NCI-H2107 treated with DMSO at 0.1 percent for 48 hours (cell line): ENCODE results near the gene GMPPB.
"Not testable (repeated sequence)": the region's sequence is repeated elsewhere in the genome, so short reads cannot be mapped to it uniquely, and the experiment has no call there.

Source experiments
- DNase-seq: peaks from one replicate; lab custom pipeline; 2025; ENCODE audit not compliant: unreplicated experiment; lab: John Stamatoyannopoulos, UW

Gene GMPPB

DNA sequence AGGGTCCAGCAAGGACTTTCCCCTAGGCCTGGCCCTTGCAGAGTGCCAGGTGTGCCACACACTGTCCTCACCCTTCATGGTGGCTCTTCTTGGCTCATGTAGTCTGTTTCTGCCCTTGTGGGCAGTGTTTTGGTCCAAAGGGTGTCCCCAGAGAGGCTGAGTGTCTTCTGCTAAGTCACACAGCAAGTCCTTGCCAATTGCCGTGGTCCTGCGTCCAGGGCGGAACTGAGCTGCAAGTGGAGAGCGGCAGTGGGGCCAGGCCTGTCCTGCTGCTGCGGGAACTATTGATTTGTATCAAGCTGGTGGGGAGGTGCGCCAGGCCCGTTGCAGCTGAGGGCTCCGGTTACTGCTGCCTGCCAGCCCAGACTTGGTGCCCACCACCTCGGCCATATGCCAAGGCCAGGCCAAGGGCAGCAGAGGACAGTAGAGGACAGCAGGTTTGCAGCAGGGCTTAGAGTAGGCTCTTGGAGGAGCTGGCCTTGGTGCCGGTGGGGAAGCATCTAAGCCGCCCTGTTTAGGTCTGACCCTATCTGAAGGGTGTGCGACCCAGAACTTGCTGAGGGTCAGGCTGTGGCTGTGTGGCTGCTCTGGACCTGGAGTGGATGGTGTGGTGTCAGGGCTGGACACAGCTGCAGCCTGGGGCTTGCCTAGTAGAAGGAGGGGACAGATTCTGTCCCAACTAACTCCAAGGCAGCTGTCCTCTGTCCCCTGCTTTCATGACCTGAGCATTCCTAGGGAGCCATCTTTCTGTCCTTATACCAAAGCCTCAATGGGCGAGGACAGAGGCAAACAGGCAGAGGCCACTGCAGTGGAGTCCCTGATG, 8.8 kb downstream of the GMPPB start:
- DNase-seq, result no peak

DNA sequence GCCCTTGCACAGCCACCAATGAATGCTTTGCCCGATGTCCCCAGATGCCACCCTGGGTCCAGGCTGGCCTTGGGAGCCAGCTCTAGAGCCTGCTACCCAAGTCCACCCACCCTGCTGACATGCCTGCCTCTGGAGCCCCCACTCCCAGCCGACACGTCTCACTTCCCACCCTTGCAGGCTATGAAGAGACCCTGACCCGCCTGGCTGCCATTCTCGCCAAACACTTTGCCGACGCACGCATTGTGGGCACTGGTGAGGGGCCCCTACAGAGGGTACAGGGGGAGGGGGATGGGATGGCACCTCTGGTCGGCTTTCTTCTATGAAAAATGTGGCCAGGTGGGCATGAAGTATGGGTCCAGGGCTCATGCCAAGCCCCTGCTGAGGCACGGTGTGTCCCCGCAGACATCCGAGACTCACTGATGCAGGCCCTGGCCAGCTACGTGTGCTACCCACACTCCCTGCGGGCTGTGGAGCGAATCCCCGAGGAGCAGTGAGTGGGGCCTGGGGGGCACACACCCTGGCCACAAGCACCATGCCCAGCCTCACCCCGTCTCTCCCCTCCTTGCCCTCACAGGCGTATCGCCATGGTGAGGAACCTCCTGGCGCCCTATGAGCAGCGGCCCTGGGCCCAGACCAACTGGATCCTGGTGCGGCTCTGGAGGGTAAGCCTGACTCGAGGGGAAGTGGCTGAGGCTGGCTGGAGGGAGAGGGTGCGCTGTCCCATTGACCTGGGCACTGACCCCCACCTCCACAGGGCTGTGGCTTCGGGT, 10.2 kb downstream of the GMPPB start:
- no peak for DNase-seq

DNA sequence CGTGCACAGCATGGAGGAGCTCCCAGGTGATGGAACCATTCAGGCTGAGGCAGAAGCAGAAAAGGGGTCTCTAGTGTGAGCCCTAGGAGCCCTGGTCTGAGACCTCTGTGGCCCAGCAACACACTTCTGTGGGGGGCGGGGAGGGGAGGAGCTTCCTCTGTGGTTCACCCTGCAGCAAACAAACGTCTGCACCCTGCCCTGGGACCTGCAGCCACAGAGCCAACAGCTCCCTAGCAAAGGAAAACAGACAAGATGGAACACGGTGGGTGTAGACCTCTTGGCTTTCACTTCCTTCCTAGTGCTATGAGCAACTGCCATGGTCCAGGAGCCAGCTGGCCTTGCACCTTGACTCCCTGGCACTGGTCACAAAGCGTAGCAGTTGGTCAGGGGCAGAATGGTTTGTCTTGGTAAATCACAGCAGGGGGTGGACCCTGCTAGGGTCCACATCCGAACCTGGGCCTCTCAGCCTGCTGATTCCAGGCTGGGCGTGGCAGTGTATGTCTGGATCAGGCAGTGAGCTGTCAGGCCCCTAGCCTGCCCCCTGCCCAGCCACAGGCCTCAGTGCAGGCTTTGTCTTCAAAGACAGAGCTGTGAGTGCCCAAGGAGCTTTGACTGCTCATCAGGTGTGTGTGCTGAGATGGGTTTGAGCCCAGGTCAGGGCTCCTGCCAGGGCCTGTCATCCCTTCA, 11.0 kb downstream of the GMPPB start:
- no peak for DNase-seq

DNA sequence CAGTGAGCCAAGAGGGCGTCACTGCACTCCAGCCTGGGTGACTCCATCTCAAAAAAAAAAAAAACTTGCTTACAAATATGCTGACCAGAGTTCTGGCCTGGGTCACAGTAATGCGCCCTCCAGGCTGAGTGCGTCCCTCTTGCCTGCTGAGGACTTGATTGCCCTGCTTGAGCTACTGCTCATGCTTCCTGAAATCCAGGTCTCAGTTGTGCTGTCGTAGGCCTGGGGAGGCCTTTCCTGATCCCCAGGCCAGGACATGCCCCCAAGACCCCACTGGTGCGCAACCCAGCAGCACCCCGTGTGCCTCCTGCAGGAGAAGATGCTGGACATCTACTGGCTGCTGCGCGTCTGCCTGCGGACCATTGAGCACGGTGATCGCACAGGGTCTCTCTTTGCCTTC, 11.6 kb downstream of the GMPPB start:
- no peak for DNase-seq

DNA sequence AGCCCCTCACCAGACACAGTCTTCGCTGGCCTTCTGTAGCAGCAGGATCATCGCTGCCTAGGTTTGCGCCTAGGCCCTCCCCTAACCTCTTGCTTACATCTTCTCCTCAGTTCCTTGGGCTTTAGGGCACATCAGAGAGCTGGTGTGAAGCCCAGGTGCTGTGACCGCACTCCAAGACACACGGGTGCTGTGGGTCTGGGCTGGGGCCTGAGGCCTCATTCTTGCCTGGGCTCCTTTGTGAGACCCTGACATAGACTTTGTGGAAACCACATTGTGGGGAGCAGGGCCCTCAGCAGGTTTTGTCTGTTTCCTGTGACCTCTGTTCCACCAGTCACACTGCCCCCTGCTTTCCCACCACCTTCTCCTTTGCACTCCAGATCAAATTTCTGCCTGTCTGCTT, 12.3 kb downstream of the GMPPB start:
- no peak for DNase-seq

DNA sequence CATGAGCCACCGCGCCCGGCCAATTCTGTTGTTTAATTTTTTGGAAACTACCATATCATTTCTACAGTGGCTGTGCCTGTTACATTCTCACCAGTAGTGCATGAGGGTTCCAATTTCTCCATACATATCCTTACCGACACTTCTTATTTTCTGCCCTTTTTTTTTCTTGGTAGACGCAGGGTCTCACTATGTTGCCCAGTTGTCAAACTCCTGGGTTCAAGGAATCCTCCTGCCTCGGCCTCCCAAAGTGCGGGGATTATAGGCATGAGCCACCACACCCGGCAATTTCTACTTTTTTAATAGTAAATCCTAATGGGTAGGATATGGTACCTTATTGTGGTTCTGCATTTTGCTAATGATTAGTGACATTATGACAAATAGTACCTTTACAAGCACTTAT, 13.9 kb downstream of the GMPPB start:
- DNase-seq, result no peak

DNA sequence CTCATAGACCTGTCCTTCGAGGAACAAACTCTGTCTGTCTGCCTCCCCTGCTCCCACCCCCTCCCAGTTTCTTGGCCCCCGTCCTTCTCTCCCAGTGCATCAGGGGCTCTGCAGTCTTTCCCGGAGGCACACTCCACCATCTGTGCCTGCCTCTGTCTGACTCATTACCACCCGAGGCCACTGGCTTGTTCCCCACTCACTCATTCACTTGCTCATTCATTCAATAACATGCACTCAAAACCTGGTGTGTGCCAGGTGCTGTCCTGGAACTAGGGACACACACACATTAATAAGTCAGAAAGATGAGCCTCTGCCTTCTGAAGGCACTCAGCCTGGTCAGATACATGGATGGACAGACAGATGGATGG, 16.7 kb downstream of the GMPPB start:
- no peak for DNase-seq

DNA sequence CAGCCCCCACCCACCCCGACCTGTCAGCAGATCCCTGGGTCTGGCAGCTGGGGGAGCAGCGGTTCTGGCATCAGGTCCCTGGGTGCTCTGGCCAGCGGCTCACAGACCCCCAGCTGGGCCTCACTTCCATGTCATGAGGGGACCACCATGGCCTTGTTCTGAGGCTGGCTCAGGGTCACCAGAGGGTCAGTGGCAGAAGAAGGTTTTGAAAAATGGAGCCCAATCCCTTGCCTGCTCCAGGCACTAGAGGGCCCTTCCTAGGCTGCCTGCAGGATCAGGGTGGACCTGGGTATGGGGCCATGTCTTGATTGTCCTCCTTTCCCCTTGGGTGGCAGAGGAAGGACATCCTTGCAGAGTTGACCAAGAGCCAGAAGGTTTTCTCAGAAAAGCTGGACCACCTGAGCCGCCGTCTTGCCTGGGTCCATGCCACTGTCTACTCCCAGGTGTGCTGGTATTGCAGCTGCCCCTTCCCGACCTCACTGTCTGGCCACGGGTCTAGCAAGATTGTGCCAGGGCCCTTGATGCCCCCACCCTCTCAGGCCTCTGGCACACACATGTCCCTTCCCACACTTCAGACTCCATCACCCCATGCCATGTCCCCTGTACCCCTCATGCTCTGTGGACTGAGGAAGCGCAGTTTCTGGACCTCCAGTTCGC, 17.2 kb downstream of the GMPPB start:
- DNase-seq, result no peak

DNA sequence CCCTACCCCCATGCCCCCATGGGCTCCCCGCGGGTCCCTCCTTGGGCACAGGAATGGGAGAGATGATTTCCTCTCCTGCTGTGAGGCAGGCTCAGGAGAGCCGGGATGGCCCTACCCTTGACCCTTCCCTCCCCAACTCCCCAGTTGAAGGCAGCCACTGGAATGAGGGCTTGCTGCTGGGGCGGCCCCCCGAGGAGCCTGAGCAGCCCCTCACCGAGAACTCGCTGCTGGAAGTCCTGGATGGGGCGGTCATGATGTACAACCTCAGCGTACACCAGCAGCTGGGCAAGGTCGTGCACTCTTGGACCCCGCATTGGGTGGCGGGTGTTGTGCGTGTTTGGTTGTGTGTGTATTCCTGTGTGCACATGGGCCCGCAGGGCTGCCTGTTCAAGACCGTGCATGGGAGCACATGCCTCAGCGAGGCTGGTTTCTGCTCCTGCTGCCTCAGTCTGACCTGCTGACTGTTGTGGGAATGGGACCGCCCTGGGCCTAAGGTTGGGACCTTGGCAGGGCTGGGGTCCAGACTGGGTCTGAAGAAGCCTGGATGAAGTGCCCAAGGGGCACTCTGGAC, 18.3 kb downstream of the GMPPB start:
- DNase-seq, result no peak

DNA sequence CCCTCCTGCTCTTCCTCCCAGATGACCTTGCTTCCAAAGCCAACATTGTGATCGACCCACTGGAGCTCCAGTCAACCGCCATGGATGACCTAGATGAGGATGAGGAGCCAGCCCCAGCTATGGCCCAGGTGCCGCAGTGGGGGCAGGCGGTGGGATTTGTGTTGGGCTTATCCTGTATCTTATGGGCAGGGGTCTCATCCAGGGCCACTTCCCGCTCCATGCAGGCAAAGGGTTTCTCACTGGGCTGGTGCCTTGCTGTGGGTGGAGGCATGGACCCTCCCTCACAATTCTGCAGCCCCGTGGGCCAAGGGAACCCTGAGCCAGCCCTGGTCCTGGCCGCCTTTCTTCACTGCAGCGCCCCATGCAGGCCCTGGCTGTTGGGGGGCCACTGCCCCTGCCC, 19.1 kb downstream of the GMPPB start:
- DNase-seq, result no peak

DNA sequence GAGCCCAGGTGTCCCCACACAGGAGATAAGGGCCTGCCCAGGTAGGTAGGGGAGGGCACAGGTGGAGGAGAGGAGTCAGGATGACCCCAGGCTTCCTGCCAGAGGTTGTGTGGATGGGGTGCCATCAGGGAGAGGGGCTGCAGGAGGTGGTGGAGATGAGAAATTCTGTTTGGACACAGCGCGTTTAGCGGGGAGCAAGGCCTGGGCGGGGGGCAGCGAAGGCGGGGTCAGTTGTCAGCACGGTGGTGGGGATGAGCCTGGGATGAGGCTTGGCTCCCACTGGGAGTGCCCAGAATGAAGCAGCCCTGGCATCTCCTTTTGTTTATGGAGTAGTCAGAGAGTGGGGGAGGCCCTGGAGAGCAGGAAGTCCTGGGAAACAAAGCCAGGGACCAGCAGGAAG, 19.8 kb downstream of the GMPPB start:
- no peak for DNase-seq

DNA sequence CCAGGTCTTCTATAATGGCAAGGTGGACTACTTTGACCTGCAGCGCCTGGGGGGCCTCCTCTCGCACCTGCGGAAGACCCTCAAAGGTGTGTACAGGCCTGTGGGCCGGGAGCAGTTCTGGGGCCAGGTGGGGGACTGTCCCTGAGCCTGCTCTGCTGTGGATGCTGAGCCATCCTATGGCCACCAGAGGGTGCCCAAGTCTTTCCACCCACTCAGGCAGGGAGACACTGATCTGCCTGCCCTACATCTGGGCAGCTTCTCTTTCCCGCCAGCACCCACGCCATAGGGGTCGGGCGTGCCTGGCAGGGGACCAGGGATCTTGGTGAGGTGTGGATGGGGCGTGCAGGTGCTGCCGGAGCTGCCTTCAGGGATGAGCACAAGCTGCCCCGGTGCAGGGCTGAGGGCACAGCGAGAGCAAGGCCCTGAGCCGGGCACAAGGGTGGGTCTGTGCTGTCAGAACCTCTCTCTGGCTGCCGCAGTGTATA, 20.3 kb downstream of the GMPPB start:
- DNase-seq, result peak; percentile 11

DNA sequence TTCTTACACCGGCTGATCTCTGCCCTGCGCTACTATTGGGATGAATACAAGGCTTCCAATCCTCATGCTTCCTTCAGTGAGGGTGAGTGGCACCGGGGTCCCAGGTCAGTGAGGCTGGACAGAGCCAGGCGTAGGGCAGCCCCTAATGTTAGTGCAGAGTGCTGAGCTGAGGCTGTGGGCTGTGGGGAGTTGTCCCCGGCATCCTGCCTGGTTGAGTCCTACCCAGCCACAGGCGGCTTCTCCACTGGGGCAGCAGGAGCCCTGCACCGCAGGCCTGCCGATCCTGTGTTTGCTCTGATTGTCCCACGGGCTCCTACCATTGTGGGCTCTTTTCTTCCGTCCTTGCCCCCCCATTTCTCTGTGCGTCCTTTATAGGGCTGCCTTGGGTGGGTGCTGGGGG, 21.1 kb downstream of the GMPPB start:
- no peak for DNase-seq

DNA sequence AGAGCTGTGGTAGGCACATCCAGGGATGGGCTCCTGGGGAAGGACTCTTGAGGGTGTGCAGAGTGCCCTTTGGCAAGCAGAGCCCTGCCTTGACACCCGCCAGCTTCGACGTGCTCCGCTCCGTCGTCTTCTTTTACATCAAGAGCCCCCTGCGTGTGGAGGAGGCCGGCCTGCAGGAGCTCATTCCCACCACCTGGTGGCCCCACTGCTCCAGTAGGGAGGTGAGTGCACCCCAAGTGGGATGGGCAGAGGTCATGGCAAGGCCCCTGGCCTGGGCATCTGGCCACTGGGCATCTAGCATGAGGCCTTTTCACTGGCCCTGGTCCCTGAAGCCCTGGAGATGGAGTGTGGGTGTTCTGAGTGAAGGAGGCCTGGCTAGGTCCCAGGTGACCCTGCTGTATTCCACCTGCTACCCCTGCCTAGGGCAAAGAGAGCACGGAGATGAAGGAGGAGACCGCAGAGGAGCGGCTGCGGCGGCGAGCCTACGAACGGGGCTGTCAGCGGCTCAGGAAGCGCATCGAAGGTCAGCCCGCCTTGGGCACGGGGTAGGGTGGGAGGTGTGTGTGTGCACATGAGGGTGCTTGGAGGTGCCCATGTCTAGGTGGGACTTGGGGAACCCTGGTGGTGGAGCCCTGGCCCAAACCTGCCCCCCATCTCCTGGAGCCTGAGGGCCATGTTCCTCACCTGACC, 22.2 kb downstream of the GMPPB start:
- no peak for DNase-seq

DNA sequence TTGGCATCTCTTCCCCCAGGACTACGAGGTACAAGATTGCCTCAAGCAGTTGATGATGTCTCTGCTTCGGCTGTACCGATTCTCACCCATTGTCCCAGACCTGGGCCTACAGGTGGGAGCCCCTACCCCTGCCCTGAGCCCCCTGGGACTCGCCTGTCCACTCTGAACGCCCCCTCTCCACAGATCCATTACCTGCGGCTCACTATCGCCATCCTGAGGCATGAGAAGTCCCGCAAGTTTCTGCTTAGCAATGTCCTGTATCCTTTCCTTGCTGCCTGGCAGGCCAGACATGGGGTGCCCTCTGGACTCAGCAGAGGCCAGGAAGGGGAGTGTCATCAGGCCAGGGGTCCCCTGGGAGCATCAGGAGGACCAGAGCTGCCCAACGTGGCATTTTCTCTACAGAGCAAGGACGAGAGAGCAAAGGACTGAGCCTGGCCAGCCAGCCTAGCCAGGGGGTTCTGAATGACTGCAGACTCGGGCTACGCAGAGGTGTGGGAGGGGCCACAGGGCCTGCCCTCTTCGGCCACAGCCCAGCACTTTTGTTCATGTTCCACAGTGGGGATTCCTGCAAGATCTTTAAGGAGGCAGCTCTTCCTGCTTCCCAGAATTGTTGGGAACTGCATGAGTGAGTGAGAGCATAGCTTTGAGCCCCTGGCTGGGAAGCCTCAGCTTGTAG, 23.2 kb downstream of the GMPPB start:
- no peak for DNase-seq

DNA sequence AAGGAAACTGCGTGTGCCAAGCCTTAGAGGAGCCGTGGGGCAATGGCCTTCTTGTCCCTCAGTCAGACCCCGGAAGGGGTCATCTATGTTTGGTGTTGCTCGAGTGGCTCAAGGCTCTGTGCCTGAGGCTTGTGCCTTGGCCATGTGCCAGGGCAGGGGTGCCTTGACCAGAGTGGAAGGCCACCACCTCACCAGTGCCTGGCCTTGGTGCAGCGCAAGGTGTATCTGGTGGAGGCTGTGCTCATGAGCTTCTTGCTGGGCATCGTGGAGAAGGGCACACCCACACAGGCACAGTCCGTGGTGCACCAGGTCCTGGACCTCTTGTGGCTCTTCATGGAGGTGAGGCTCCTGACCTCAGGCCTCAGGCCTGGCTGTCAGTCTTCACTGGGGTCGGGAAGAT, 23.7 kb downstream of the GMPPB start:
- DNase-seq, result no peak

DNA sequence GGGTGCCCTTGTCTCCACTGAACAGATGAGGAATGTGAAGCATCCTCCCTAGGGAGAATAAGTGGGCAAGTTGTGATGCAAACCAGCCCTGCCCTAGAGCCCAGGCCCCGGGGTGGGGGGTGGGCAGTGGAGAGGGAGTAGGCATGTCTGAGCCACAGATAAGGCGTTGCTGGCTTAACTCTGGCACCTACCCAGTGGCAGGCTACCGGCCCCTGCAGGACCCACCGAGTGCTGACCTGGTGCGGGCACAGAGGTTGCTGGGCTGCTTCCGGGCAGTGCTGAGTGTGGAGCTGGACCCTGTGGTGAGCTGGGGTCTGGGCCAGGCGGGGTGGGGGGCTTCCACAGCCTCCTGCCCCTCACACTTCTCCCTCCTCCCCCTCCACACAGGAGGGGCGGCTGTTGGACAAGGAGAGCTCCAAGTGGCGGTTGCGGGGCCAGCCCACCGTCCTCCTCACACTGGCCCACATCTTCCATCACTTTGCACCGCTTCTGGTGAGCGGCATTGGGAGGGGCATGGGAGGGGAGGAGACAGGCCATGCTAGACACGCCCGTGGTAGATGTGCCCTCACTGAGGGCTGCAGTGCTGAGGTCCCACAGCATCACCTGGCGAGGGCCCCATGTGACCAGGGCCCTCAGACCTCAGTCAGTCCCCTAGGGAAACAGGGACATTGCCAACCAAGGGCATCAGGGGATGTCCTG, 24.3 kb downstream of the GMPPB start:
- DNase-seq, result no peak

DNA sequence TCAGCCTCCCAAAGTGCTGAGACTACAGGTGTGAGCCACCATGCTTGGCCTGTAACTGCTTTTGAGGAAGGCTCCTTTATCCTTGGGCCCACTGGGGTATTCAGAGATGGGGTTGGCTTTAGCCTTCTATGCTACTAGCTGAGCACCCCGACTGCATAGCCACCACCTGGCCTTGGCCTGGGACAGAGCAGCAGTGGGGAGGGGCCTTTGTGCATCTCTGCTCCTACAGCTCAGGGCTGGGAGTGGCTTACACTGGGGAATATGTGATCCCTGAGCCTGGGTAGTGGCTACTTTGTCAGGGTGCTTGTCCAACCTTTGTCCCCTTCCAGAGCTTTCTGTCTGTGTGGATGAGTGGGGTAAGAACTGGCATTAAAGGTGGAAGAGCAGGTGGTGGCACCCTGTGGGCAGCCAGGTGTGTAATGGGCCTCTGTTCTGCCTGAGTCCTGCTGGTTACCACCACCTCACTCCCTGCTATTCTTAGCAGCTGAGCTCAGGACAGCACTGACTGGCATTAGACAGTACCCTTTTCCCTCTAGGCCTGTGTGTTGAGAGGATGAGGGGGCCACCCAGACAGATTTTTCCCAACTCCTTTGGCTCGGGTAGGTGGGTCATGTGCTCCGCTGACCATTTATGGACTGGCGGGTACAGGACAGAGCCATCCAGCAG, 28.3 kb downstream of the GMPPB start:
- not testable (repeated sequence) for DNase-seq
